A673 (cell line): ENCODE data around the gene GBGT1. TPM values are rescaled to one million over a fixed set of nuclear protein-coding genes. Genes with fewer than 3 reads are reported as not detected.
A peak's percentile ranks its signal among the peaks of the same experiment; 100 is the strongest.

ENCODE experiments used
- BruUV-seq: library from RNA; stranded (reverse); fragments of 400-500 nt; replicated peaks from 2 replicates; lab custom pipeline; 2021; lab: Mats Ljungman, UMichigan
- CTCF ChIA-PET: fragments of 300-600 bp; sonication (Branson Sonifier 250); formaldehyde crosslinking; loops from one replicate; lab custom pipeline; 2022; ENCODE audit warnings: antibody characterized with exemption; lab: Charles Lee
- POLR2A ChIA-PET: fragments of 300-600 bp; sonication (Branson Sonifier 250); formaldehyde crosslinking; loops from one replicate; lab custom pipeline; 2022; ENCODE audit warnings: antibody characterized with exemption; ENCODE audit not compliant: low non-redundant PET; lab: Charles Lee
- DNase-seq: peaks from one replicate; pipeline ENCODE4 v3.0.0-alpha.2; 2015; ENCODE audit warnings: low spot score
- H3K27ac ChIP-seq: fragments of 200-600 bp; sonication (generic); 2 replicates; pipeline ENCODE4 v1.5.1; 2016; ENCODE audit warnings: mixed run types, low read depth, mild to moderate bottlenecking, mixed read lengths, antibody characterized with exemption, low read length; ENCODE audit not compliant: poor library complexity, severe bottlenecking
- H3K27me3 ChIP-seq: fragments of 200-600 bp; sonication (generic); replicated peaks from 2 replicates; pipeline ENCODE4 v1.6.1; 2017; ENCODE audit warnings: mixed run types, low read depth, mild to moderate bottlenecking, mixed read lengths, antibody characterized with exemption, low read length; ENCODE audit not compliant: insufficient read depth, poor library complexity
- H3K36me3 ChIP-seq: fragments of 200-600 bp; sonication (generic); 2 replicates; pipeline ENCODE4 v1.6.1; 2016; ENCODE audit warnings: mixed run types, mild to moderate bottlenecking, mixed read lengths, antibody characterized with exemption, low read length; ENCODE audit not compliant: insufficient read depth, poor library complexity, severe bottlenecking
- H3K4me1 ChIP-seq: fragments of 200-600 bp; sonication (generic); 2 replicates; pipeline ENCODE4 v1.6.1; 2017; ENCODE audit warnings: mixed run types, mild to moderate bottlenecking, mixed read lengths, antibody characterized with exemption, low read length; ENCODE audit not compliant: insufficient read depth, poor library complexity, severe bottlenecking
- H3K4me3 ChIP-seq: fragments of 200-600 bp; sonication (generic); 2 replicates; pipeline ENCODE4 v1.5.1; 2016; ENCODE audit warnings: low read depth, mixed run types, mild to moderate bottlenecking, mixed read lengths, low read length; ENCODE audit not compliant: poor library complexity, severe bottlenecking
- H3K9me3 ChIP-seq: fragments of 200-600 bp; sonication (generic); 2 replicates; pipeline ENCODE4 v1.6.1; 2016; ENCODE audit warnings: mixed run types, low read depth, mild to moderate bottlenecking, mixed read lengths, antibody characterized with exemption, low read length; ENCODE audit not compliant: poor library complexity, severe bottlenecking
- EZH2 ChIP-seq: fragments of 200-600 bp; sonication (generic); IDR thresholded peaks from 2 replicates; pipeline ENCODE4 v1.6.1; 2017; ENCODE audit warnings: borderline replicate concordance, low read depth, mild to moderate bottlenecking, mixed read lengths, antibody characterized with exemption, low read length; ENCODE audit not compliant: poor library complexity, severe bottlenecking
- intact Hi-C: fragments of 100-400 bp; cut with micrococcal nuclease; formaldehyde crosslinking; loops from one replicate; pipeline ENCODE4 v1.10.0; 2022; ENCODE audit not compliant: unreplicated experiment
- total RNA-seq: library from RNA; stranded (reverse); gene quantifications from 2 replicates; pipeline ENCODE4 v1.2.3, GENCODE V29; 2021
- TF ChIP-seq, protein P1 (sequence below): fragments of 300-800, 200-600 bp; sonication (generic); conservative IDR thresholded peaks from 2 replicates; pipeline ENCODE4 v1.5.1; 2017; ENCODE audit warnings: low read depth, mild to moderate bottlenecking, antibody characterized with exemption, low read length, moderate library complexity, mixed read lengths

The GBGT1 gene
- total RNA-seq, 1 experiment from 2014 or later: 1.8 TPM

GRCh38 chr9:133151601-133152525 lies 11.9 kb downstream of the GBGT1 start:
- H3K27ac ChIP-seq: no peak overlapping the region
- DNase-seq: no peak
- ChIA-PET CTCF (no interaction called here), POLR2A (interaction anchor here (0.6 kb wide), 1 partner anchor 283 kb away, joined by 3 read pairs; no protein-coding TSS in a partner anchor)
- no peaks in the 10 kb centered on the region for H3K36me3 ChIP-seq
- intact Hi-C loops: no loop called here
- TF ChIP-seq EZH2: no peak
- TF ChIP-seq, protein P1, sequence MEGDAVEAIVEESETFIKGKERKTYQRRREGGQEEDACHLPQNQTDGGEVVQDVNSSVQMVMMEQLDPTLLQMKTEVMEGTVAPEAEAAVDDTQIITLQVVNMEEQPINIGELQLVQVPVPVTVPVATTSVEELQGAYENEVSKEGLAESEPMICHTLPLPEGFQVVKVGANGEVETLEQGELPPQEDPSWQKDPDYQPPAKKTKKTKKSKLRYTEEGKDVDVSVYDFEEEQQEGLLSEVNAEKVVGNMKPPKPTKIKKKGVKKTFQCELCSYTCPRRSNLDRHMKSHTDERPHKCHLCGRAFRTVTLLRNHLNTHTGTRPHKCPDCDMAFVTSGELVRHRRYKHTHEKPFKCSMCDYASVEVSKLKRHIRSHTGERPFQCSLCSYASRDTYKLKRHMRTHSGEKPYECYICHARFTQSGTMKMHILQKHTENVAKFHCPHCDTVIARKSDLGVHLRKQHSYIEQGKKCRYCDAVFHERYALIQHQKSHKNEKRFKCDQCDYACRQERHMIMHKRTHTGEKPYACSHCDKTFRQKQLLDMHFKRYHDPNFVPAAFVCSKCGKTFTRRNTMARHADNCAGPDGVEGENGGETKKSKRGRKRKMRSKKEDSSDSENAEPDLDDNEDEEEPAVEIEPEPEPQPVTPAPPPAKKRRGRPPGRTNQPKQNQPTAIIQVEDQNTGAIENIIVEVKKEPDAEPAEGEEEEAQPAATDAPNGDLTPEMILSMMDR: no peak
- no peaks in the 10 kb centered on the region for H3K9me3 ChIP-seq
- H3K4me1 ChIP-seq: peaks cover 14% of the 10 kb centered on the region
- BruUV-seq: no TSS peak
- H3K27me3 ChIP-seq: no peaks in the 10 kb centered on the region
- no peak overlapping the region for H3K4me3 ChIP-seq

- POLR2A ChIA-PET: interaction anchor here (0.6 kb wide), 1 partner anchor 282 kb away, joined by 3 read pairs; no protein-coding TSS in a partner anchor
- H3K9me3 ChIP-seq: no peaks in the 10 kb centered on the region
- H3K27me3 ChIP-seq: no peaks in the 10 kb centered on the region
- CTCF ChIA-PET: no interaction called here
- H3K27ac ChIP-seq: no peak overlapping the region
- H3K4me1 ChIP-seq: peaks cover 14% of the 10 kb centered on the region
- TF ChIP-seq, protein P1: no peak
- no TSS peak for BruUV-seq
- no peak overlapping the region for H3K4me3 ChIP-seq
- intact Hi-C loops: no loop called here
- DNase-seq: no peak
- H3K36me3 ChIP-seq: no peaks in the 10 kb centered on the region
Observed at GRCh38 chr9:133151041-133151440, 12.7 kb downstream of the GBGT1 start.

- Histone ChIP-seq H3K4me3 (peak overlapping the region; percentile 74), H3K9me3 (no peaks in the 10 kb centered on the region), H3K27me3 (no peaks in the 10 kb centered on the region), H3K36me3 (no peaks in the 10 kb centered on the region), H3K4me1 (peaks cover 23% of the 10 kb centered on the region), H3K27ac (peak overlapping the region; percentile 77)
- no peak for TF ChIP-seq EZH2
- TF ChIP-seq, protein P1: 0 out of 2 replicates have a peak, but pooled peaks have one; percentile 28
- peak; percentile 92 for DNase-seq
- intact Hi-C loops: loop anchor here (5.0 kb wide), 1 partner anchor 107 kb away; no protein-coding TSS in a partner anchor
- CTCF ChIA-PET: interaction anchor here (0.6 kb wide), 2 partner anchors 38 to 206 kb away, joined by 4 read pairs; no protein-coding TSS in a partner anchor
- POLR2A ChIA-PET: interaction anchor here (0.6 kb wide), 1 partner anchor 534 kb away, joined by 3 read pairs; no protein-coding TSS in a partner anchor
- BruUV-seq: TSS peak; percentile 75
Observed at GRCh38 chr9:133149130-133150015, 14.3 kb downstream of the GBGT1 start.
